ENCODE data around the gene MCM3.

MCM3 gene

DNA sequence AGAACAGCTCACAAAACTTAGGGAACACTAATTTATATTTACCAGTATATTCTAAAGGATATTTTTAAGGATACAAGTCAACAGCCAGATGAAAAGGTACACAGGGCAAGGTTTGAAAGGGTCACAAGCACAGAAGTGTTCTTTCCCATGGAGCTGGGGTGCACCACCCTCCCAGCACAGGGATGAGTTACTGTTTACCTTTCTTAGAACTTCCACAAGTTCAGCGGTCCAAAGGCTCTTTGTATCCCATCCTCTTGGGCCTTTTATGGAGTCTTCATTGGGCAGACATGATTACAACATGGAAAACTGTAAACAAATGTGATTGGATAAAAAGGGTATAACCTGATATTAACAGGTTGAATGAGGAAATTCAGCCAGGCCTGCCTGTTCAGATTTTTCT lies 39.1 kb downstream of the MCM3 start:
- no peak for DNase-seq

DNA sequence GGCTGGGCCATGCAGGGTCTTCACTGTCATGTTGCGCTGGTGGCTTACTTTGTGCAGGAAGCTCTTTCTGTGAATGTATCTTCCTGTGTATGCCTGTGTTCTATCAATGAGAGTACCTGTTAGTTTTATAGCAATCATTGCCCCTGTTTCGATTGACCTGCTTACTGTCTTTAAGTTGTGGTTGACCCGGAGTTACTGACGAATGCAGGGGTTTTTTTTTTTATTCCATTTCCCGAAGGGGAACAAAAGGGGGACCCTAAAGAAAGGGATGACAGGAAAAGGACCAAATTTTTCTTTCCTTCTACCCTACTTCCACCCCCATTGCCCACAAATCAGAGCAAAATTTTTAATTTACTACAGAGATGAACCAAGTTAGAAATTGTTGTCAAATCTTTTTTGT lies 40.1 kb downstream of the MCM3 start, which contains the start of gene IL17F:
Gene IL17F, minus strand, starts transcription at position 101 of the 400 bp plus-strand sequence. Its CDS starts 71 bp downstream, at position 30.
- no peak for DNase-seq

- DNase-seq = no peak
These were observed 41.2 kb downstream of the MCM3 start for GRCh38 chr6:52243282-52243893.

GRCh38 chr6:52241819-52242218 lies 42.7 kb downstream of the MCM3 start:
- no peak for DNase-seq

DNA sequence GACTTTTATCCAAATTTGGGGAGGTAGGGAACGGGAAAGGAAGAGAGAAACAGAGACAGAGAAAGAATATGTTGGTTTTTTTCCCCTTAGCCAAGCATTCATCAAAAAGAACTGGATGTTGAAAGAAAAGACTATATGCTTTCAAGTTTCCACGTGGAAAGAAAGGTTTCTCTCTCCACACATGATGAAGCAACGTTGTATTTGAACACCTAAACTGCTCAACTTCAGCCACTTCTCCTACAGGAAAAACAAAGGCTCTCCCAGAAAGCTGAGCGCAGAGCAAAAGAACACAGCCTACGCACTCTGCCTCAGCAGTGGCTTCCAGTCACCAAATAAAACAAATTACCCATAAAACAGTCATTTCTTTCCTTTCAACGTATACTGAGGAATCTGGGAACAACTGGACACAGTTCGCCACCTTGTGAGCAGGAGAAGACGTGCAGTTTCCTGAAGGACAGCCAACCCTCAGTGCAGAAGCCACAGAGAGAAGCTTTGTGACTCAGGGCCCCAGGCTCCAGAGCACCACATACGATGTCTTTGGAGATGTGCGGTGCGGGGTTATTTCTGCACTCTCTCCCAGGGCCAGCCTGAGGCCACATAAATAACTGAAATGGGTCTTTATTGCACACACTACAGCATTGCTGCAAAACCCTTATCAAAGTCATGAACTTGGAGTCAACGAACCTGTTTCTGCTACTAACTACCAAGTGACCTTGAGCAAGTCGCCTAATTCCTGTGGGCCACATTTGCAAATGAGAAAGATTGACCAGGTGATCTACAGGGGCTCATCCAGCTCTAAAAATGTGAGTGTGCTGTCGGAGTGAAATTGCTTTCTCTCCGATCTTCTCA lies 50.3 kb downstream of the MCM3 start:
- no peak for DNase-seq

DNA sequence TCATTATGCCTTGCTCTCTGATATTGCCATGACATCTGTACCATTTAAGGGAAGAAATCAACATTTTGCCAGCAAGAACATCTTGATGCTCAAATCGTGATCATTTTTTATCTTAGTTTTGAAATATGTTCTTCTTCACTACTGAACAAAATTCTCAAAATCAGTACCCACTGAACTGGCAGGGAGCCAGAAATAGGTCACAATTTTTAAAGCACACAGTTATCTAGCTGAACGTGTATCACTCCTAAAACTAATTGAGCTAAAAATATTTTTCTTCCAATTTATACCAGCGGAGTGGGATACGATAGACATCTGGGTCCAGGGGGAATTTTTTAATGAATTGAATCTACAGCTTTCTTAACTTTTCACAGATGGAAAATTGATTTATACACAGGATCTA lies 51.5 kb downstream of the MCM3 start:
- no peak for DNase-seq

DNA sequence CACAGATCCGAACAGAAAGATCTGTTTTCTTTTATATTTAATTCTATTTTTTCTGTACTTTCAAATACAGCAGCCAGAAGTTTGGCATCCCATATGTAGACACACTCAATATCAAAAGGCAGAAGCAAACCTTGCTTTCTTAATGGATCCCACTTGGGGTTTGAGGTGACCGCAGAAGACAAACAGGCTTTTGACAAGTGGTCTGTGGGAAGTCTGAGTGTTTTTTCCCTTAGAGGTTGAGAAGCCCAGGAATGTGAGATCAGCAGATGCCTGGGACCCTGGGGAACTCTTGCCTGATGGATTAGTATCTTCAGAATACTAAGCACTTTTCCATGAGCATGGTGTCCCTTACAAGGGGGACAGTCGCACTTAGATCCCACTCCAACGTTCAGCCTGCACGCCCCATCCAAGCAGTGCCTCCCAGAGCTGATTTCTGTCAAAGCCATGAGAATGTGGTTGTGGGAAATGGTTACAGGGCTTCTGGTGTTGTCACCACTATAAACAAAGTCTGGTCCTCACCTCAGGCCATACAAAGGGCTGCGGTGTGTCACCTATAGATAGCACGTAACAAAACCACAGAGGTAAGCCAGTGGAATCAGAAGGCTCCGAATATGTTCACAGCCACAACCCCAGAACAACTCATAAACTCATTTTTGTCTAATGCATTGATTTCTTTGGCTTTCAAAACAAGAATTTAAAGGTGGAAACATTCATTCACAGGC lies 53.0 kb downstream of the MCM3 start:
- DNase-seq = no peak

DNA sequence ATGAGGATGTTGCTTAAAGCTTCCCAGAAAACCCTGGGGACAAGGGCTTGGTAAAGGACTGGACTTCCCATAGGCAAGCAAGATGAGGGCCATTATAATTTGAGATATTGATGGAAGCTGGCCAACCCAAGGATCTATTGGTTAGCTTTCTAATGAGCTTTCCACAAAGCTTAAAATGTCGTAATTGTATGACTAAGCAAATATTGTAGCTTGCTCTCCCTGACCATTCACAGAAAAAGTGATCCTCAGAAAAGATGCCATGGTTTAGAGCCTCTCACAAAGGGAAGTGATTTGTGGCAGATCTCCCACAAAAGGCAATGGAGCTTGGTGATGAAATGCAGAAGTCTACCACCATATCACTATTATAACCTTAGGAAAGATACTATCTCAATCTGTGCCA lies 53.9 kb downstream of the MCM3 start:
- DNase-seq = no peak

DNA sequence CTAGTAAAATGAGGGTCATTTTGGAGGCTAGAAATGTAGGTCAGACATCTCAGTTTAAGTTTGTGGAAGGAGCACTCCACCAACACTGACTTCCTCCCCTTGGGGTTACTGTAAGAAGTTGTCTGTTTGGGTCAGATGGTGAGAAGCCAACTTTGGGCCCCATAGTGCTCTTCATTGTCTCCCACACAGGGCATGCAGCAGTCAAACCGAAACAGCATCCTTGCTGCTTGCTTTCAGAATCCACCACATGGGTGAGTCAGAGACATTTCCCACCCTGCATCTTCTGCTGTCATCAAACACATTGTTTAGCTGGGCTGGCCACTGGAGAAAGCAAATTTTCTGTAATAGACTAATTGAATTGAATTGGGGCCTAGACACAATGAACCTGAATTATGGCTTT lies 57.0 kb downstream of the MCM3 start:
- DNase-seq = no peak

DNA sequence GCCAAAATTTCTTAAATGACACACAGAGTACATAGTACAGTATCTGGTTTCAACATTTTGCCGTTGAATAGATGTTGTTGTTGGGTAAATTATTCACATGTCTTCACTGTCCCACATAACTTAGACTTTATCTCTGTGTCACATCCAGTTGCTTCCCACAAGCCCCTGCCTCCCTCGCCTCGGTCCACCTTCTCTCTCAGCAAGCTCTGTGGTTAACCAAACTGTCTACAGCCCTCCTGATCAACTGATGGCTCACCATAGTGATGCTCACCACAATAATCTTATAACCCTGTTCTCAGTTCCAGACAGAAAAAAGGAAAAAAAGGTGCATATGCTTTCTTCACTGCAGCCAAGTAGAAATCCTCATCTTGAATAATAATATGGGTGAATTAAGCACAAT lies 63.2 kb downstream of the MCM3 start:
- DNase-seq = no peak

DNA sequence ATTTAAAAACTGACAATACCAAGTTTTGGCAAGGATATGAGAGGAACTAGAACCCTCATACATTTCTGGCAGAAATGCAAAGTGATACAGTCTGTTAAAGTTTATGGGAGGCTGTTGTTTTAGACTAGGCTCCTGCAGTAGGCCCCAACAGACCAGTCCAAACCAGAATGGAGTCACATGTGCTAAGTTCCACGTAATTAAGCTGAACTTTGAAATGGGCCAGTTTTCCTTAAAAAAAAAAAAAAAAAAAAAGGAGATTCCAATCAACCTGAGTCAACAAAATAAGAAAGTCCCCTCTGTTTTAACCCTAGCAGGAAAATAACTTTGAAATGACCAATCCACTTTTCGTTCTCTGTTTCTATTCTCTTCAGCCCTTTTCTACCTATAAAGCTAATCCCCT lies 66.8 kb downstream of the MCM3 start:
- no peak for DNase-seq

GRCh38 chr6:52216932-52217575 lies 67.5 kb downstream of the MCM3 start:
- DNase-seq = no peak

DNA sequence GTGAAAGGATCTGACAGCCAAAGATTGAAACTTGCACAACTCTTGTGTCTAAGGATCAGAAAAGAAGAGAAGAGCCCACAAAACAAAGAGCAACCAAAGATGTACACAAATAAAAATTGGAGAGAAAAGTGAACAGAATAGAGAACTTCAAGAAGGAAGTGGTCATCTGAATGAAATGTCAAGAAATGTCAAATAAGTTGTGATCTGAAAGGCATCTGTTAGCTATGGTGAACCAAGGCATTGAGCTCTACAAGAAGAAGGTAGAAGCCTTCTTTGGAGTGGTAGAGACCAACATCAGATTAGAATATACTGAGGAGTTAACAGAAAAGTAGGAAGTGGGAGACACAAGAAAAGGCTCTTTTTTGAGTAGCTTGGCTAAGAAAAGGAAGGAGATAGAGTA lies 68.8 kb downstream of the MCM3 start:
- no peak for DNase-seq

Measured in SIG-M5 (cell line).